DND-41 (cell line): ENCODE data around the gene TMEM154.

Source experiments
- EZH2 ChIP-seq: IDR thresholded peaks from 3 replicates; pipeline ENCODE4 v1.6.1; 2012; ENCODE audit warnings: borderline replicate concordance, low read depth, mild to moderate bottlenecking, moderate library complexity, low read length, inconsistent platforms; ENCODE audit not compliant: severe bottlenecking
- TF ChIP-seq, protein P1 (sequence below): IDR thresholded peaks from 2 replicates; pipeline ENCODE4 v1.5.1; 2012; ENCODE audit warnings: borderline replicate concordance, low read length, moderate library complexity, mild to moderate bottlenecking; ENCODE audit not compliant: poor library complexity, severe bottlenecking; ENCODE audit errors: extremely low read depth

DNA sequence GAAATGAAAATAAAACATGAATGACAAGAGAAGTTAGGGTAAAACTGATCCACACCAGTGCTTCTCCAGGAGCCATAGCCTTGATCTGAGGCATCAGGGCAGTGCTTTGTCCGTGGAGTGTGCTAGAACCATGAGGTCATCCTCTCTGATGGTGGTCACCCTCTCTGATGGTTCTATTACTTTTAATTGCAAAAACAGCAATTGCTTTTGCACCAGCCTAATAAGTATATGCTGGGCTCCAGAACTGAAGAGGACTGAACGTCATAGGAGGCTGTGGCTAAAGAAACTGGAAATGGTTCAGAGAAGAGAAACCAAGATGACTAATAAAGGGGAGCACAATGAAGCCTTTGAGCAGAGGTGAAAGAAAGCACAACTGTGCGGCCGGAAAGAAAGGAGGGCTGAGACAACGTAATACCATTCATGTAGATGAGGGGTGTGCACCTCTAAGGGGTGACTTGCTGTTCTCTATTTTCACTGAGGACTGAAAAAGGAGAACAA lies 17.0 kb upstream of the TMEM154 start:
- TF ChIP-seq, protein P1, sequence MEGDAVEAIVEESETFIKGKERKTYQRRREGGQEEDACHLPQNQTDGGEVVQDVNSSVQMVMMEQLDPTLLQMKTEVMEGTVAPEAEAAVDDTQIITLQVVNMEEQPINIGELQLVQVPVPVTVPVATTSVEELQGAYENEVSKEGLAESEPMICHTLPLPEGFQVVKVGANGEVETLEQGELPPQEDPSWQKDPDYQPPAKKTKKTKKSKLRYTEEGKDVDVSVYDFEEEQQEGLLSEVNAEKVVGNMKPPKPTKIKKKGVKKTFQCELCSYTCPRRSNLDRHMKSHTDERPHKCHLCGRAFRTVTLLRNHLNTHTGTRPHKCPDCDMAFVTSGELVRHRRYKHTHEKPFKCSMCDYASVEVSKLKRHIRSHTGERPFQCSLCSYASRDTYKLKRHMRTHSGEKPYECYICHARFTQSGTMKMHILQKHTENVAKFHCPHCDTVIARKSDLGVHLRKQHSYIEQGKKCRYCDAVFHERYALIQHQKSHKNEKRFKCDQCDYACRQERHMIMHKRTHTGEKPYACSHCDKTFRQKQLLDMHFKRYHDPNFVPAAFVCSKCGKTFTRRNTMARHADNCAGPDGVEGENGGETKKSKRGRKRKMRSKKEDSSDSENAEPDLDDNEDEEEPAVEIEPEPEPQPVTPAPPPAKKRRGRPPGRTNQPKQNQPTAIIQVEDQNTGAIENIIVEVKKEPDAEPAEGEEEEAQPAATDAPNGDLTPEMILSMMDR, result no peak
- no peak for TF ChIP-seq EZH2
